Panc1 (cell line): ENCODE data around the gene INF2.

Experiments used
- POLR2AphosphoS5 ChIP-seq: IDR thresholded peaks from 2 replicates; pipeline ENCODE4 v1.6.1; 2012; ENCODE audit warnings: mild to moderate bottlenecking, low read depth, low read length, moderate library complexity
- SIN3A ChIP-seq: IDR thresholded peaks from 2 replicates; pipeline ENCODE4 v1.6.1; 2012; ENCODE audit warnings: low read depth, mild to moderate bottlenecking, low read length, moderate library complexity, borderline replicate concordance; ENCODE audit not compliant: insufficient read depth
- TCF7L2 ChIP-seq: IDR thresholded peaks from 2 replicates; pipeline ENCODE4 v1.6.1; 2011; ENCODE audit warnings: mild to moderate bottlenecking, low read depth, low read length, inconsistent platforms
- TF ChIP-seq, protein P1 (sequence below): fragments of 450-650 bp; IDR thresholded peaks from 2 replicates; pipeline ENCODE4 v1.5.1; 2017; ENCODE audit warnings: mild to moderate bottlenecking
- TF ChIP-seq, protein P2 (sequence below), 2 experiments: IDR thresholded peaks; 2 replicates each; pipeline ENCODE4 v1.6.1; 2011 to 2012; ENCODE audit warnings: low read depth in 2 of 2, control low read depth in 1 of 2, low read length in 1 of 2, mild to moderate bottlenecking in 1 of 2, moderate library complexity in 1 of 2; ENCODE audit not compliant: insufficient read depth in 1 of 2

DNA sequence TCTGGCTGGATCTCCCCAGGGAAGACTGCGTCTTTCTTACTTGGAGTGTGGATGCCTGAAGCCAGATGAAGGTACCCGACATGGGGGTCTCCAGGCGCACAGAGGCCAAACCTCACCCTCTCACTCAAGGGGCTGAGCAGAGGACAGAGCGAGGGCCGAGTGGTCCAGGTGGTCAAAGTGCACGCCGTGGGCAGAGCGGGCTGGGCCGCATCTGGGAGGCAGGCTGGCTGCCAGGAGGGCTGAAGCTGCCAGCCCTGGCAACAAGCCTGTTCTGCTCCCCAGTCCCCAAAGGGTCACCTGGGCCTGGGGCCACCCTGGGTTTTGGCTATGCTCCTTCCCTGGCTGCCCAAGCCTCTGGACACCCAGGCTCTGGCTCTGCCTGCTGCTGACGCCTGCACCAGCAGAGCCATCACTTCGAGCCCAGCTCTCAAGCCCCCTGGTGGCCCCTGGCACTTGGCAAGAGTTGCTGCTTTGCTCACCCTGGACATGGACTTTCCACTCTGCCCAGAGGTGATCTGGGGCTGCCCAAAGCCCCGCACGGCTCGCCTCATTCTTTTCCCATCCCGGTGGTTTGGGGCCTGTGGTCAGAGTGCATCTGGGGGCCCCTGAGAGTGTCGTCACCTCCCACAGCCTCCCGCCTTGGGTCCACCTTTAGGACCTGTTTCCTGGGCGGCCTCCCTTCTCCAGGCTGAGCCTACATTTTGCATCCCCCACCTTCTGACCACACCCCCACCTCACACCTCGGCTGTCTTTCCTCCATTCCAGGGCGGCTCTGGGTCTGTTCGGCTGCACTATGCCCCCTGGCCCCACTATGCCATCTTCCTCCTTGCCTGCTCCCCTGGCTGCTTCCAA is 37.4 kb downstream of the INF2 start:
- TF ChIP-seq SIN3A (no peak), POLR2AphosphoS5 (no peak; the same call in 1 of the 2 replicates), TCF7L2 (no peak)
- TF ChIP-seq, protein P1, sequence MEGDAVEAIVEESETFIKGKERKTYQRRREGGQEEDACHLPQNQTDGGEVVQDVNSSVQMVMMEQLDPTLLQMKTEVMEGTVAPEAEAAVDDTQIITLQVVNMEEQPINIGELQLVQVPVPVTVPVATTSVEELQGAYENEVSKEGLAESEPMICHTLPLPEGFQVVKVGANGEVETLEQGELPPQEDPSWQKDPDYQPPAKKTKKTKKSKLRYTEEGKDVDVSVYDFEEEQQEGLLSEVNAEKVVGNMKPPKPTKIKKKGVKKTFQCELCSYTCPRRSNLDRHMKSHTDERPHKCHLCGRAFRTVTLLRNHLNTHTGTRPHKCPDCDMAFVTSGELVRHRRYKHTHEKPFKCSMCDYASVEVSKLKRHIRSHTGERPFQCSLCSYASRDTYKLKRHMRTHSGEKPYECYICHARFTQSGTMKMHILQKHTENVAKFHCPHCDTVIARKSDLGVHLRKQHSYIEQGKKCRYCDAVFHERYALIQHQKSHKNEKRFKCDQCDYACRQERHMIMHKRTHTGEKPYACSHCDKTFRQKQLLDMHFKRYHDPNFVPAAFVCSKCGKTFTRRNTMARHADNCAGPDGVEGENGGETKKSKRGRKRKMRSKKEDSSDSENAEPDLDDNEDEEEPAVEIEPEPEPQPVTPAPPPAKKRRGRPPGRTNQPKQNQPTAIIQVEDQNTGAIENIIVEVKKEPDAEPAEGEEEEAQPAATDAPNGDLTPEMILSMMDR: peak; percentile 38
- TF ChIP-seq, protein P2, sequence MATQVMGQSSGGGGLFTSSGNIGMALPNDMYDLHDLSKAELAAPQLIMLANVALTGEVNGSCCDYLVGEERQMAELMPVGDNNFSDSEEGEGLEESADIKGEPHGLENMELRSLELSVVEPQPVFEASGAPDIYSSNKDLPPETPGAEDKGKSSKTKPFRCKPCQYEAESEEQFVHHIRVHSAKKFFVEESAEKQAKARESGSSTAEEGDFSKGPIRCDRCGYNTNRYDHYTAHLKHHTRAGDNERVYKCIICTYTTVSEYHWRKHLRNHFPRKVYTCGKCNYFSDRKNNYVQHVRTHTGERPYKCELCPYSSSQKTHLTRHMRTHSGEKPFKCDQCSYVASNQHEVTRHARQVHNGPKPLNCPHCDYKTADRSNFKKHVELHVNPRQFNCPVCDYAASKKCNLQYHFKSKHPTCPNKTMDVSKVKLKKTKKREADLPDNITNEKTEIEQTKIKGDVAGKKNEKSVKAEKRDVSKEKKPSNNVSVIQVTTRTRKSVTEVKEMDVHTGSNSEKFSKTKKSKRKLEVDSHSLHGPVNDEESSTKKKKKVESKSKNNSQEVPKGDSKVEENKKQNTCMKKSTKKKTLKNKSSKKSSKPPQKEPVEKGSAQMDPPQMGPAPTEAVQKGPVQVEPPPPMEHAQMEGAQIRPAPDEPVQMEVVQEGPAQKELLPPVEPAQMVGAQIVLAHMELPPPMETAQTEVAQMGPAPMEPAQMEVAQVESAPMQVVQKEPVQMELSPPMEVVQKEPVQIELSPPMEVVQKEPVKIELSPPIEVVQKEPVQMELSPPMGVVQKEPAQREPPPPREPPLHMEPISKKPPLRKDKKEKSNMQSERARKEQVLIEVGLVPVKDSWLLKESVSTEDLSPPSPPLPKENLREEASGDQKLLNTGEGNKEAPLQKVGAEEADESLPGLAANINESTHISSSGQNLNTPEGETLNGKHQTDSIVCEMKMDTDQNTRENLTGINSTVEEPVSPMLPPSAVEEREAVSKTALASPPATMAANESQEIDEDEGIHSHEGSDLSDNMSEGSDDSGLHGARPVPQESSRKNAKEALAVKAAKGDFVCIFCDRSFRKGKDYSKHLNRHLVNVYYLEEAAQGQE (IDR thresholded peaks at IDR 0.05; ENCODE audit: insufficient read depth in 1 of 2, low read depth in 2 of 2, low read length in 1 of 2): no peak
